Stomach smooth muscle (tissue), 2 donors: ENCODE measurements around the gene PTPRCAP.
"Not testable (repeated sequence)": the region's sequence is repeated elsewhere in the genome, so short reads cannot be mapped to it uniquely, and the experiment has no call there.

Experiments
- H3K27ac ChIP-seq: one replicate; pipeline ENCODE4 v1.7.0; 2013; ENCODE audit warnings: mild to moderate bottlenecking, low read length, inconsistent platforms
- H3K27me3 ChIP-seq, 2 donors: one replicate each; pipeline ENCODE4 v1.7.0; 2013; ENCODE audit warnings: low read length in 2 of 2; ENCODE audit not compliant: insufficient read depth in 2 of 2, control insufficient read depth in 1 of 2
- H3K36me3 ChIP-seq, 2 donors: one replicate each; pipeline ENCODE4 v1.7.0; 2013; ENCODE audit warnings: low read length in 2 of 2; ENCODE audit not compliant: control insufficient read depth in 2 of 2, insufficient read depth in 2 of 2
- H3K4me1 ChIP-seq: one replicate; pipeline ENCODE4 v1.7.0; 2013; ENCODE audit warnings: low read length; ENCODE audit not compliant: control insufficient read depth, insufficient read depth
- H3K4me3 ChIP-seq, 2 donors: one replicate each; pipeline ENCODE4 v1.7.0; 2013; ENCODE audit warnings: low read length in 2 of 2
- H3K9ac ChIP-seq, 2 donors: one replicate each; pipeline ENCODE4 v1.7.0; 2013; ENCODE audit warnings: low read length in 2 of 2, mild to moderate bottlenecking in 1 of 2
- H3K9me3 ChIP-seq, 2 donors: one replicate each; pipeline ENCODE4 v1.7.0; 2013; ENCODE audit warnings: low read length in 2 of 2; ENCODE audit not compliant: control insufficient read depth in 2 of 2
- donor health status: healthy.
- donor health status: Pancreatic carcinoma.

Gene PTPRCAP

DNA sequence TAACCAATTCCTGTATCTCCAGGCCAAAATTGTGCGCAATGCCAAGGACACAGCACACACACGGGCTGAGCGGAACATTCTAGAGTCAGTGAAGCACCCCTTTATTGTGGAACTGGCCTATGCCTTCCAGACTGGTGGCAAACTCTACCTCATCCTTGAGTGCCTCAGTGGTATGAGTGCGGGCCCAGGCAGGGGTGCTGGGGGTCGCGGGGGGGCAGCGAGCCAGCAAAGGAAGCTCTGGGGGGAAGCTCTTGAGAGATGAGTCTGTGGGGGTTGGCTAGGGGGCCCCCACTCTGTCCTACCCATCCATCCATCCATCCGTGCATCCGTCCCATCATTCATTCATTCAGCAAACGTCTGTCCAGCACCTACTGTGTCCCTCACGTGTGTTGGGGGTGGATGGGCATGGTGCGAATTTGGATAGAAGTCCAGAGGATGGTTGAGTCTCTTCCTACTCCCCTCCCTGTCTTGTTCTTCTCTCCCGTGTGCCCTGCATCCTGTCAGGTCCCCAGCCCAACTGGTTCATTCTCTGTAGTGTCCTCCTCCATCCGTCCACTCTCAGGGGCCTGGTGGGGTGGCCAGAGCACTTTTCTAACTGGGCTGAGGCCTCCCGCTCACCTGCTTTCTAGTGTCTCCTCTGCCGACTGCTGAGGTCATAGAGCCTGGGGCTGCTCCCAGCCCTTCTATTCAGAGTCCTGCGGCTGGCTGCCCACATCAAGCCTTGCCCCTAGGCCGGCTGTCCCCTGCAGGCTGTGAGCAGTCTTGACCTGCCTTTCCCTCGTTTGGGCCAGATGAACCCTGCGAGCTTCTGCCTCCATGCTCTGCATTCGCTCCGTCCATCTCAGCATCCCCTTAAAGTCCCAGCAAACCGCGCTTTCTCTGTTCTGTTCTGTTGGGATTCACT, 5.9 kb downstream of the PTPRCAP start:
- Histone ChIP-seq H3K4me1 (peaks cover 30% of the 10 kb centered on the region), H3K4me3 (no peak overlapping the region), H3K36me3 (peaks cover 22 to 30% of the 10 kb centered on the region in 2 donors), H3K27me3 (no peaks in the 10 kb centered on the region), H3K9ac (no peak overlapping the region), H3K9me3 (no peaks in the 10 kb centered on the region), H3K27ac (no peak overlapping the region)

DNA sequence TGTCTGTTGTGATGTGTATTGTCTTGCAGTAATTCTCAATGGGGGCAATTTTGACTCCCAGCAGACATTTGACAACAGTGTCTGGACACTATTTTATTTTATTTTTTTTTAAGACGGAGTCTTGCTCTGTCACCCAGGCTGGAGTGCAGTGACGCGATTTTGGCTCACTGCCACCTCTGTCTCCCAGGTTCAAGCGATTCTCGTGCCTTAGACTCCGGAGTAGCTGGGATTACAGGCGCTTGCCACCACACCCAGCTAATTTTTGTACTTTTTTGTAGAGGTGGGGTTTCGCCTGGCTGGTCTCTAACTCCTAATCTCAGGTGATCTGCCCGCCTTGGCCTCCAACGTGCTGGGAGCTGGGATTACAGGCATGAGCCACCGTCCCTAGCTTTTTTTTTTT, 7.8 kb downstream of the PTPRCAP start:
- peak overlapping the region in 1 of 2 donors; percentile 98 for H3K4me3 ChIP-seq

DNA sequence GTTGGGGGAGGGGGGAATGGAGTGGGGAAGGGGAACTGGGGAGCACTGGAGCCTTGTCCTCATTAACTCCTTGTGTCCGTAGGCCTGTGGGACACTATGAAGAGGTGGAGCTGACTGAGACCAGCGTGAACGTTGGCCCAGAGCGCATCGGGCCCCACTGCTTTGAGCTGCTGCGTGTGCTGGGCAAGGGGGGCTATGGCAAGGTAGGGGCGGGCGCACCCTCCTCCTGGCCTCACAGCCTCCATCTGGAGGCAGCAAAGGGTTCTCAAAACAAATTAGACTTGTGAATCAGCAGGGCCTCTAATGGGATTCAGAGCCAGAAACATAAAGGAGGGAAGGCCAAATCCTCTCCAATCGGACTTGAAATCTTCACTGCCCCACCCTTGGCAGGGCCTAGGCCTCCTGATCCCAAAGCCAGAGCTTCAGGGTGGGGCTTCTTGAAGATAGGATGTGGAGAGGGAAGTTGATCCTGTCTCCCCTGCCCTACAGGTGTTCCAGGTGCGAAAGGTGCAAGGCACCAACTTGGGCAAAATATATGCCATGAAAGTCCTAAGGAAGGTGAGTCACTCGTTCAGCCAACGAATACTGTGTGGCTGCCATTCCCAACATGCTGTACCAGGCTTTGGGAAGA, 8.3 kb downstream of the PTPRCAP start:
- Histone ChIP-seq H3K27ac (peak overlapping the region; percentile 88), H3K4me3 (peak overlapping the region; percentile 96 to 98), H3K9me3 (no peaks in the 10 kb centered on the region), H3K9ac (peak overlapping the region; percentile 98), H3K27me3 (no peaks in the 10 kb centered on the region), H3K4me1 (peaks cover 26% of the 10 kb centered on the region), H3K36me3 (peaks cover 17 to 30% of the 10 kb centered on the region in 2 donors)

More for the DNA sequence above, 7.8 kb downstream of the PTPRCAP start:
- Histone ChIP-seq H3K36me3 (peaks cover 22 to 30% of the 10 kb centered on the region in 2 donors), H3K27ac (no peak overlapping the region), H3K4me1 (peaks cover 26% of the 10 kb centered on the region), H3K27me3 (no peaks in the 10 kb centered on the region), H3K9ac (peak overlapping the region in 1 of 2 donors; percentile 42), H3K9me3 (no peaks in the 10 kb centered on the region)

DNA sequence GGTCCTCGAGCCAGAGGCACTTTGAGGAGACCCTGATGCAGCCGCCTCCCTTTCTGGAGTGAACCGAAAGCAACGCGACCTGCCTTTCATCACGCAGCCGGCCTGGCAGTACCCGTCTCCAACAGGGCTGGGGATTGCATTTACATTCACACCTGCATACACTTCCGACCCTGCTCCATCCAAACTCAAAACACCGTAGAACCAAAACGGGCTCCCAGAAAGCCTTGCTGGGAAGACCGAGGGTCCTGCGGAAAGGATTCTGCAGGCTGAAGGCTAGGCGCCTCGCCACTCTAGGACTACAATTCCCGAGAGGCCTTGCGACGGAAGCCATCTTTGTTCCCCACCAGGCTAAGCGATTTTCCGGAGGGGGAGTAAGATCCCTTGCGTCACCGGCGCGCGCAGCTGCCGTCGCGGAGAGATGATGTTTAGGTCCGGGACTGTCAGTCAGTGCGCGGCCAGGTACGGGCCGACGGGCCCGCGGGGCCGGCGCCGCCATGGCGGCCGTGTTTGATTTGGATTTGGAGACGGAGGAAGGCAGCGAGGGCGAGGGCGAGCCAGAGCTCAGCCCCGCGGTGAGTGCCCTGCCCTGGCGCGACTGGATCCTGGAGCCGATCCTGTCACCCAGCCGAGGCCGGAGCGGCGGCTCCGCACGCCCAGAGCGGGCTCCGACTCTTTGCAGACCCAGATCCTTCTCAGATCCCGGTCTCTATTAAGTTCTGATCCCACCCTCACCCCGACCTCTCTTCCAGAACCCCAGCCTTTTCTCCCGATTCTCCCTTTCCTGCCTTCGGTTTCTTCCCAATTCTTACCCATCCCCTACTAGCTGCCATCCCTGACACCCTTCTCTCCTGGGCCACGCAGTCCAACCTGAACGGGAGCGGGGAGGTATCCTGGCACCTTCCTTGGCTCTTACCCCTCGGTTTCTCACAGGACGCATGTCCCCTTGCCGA, 9.2 kb downstream of the PTPRCAP start, which contains the start of gene RPS6KB2:
Gene RPS6KB2, plus strand, starts transcription at position 443 of the 950 bp plus-strand sequence. Its CDS starts 52 bp downstream, at position 495.
- H3K9me3 ChIP-seq, result no peaks in the 10 kb centered on the region
- no peaks in the 10 kb centered on the region for H3K27me3 ChIP-seq
- peak within 1 kb of the TSS; percentile 96 to 98 for H3K4me3 ChIP-seq
- peaks cover 9 to 24% of the 10 kb centered on the region in 2 donors for H3K36me3 ChIP-seq
- H3K9ac ChIP-seq, result peak within 1 kb of the TSS; percentile 98
- peaks cover 26% of the 10 kb centered on the region for H3K4me1 ChIP-seq
- H3K27ac ChIP-seq, result peak within 1 kb of the TSS; percentile 88

DNA sequence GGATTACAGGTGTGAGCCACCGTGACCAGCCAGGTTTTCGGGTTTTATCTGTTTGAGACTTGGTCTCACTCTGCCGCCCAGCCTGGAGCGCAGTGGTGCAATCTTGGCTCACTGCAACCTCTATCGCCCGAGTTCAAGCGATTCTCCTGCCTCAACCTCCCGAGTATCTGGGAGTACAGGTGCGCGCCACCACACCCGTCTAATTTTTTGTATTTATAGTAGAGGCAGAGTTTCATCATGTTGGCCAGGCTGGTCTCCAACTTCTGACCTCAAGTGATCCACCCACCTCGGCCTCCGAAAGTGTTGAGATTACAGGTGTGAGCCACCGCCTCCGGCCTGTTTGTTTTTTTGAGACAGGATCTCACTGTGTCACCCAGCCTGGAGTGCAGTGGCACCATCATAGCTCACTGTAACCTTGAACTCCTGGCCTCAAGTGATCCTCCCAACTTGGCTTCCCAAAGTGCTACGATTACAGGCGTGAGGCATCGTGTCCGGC, 10.1 kb downstream of the PTPRCAP start:
- H3K9me3 ChIP-seq, H3K27me3 ChIP-seq: not testable (repeated sequence)
- Histone ChIP-seq H3K9ac (peak overlapping the region; percentile 87 to 98), H3K4me3 (peak overlapping the region; percentile 96 to 98), H3K4me1 (peaks cover 26% of the 10 kb centered on the region), H3K36me3 (peaks cover 4 to 16% of the 10 kb centered on the region in 2 donors), H3K27ac (peak overlapping the region; percentile 88)

DNA sequence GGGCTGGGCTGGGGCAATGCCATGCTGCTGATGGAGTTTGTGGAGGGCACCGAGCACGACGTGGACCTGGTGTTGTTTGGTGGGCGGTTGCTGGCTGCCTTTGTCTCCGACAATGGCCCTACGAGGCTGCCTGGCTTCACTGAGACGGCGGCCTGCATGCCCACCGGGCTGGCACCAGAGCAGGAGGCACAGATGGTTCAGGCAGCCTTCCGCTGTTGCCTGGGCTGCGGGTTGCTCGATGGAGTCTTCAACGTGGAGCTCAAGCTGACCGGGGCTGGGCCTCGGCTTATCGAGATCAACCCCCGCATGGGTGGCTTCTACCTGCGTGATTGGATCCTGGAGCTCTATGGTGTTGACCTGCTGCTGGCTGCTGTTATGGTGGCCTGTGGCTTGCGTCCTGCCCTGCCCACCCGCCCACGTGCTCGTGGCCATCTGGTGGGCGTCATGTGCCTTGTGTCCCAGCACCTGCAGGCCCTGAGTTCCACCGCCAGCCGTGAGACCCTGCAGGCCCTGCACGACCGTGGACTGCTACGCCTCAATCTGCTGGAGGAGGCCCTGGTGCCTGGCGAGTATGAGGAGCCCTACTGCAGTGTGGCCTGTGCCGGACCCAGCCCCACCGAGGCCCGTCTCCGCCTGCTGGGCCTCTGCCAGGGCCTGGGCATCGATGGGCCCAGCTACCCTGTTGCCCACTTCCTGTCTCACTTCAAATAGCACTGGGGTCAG, 13.4 kb downstream of the PTPRCAP start:
- no peaks in the 10 kb centered on the region for H3K27me3 ChIP-seq
- no peaks in the 10 kb centered on the region for H3K36me3 ChIP-seq
- H3K27ac ChIP-seq, result no peak overlapping the region
- peaks cover 31% of the 10 kb centered on the region for H3K4me1 ChIP-seq
- no peak overlapping the region for H3K9ac ChIP-seq
- no peak overlapping the region for H3K4me3 ChIP-seq
- H3K9me3 ChIP-seq, result no peaks in the 10 kb centered on the region

DNA sequence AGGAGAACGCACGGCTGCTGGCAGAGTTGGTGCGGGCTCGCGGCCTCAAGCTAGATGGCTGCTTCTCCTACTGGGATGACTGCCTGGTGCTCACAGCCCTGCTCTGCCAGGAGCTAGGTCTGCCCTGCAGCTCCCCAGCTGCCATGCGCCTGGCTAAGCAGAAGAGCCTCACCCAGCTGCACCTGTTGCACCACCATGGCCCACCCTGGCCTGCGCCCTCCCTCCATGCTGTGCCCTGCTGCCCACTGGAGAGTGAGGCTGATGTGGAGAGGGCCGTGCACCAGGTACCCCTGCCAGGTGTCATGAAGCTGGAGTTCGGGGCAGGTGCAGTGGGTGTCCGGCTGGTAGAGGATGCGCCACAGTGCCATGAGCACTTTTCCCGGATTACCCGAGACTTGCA, 14.0 kb downstream of the PTPRCAP start:
- no peaks in the 10 kb centered on the region for H3K36me3 ChIP-seq
- no peak overlapping the region for H3K9ac ChIP-seq
- no peak overlapping the region for H3K27ac ChIP-seq
- H3K4me3 ChIP-seq, result no peak overlapping the region
- no peaks in the 10 kb centered on the region for H3K27me3 ChIP-seq
- no peaks in the 10 kb centered on the region for H3K9me3 ChIP-seq
- H3K4me1 ChIP-seq, result peaks cover 27% of the 10 kb centered on the region

DNA sequence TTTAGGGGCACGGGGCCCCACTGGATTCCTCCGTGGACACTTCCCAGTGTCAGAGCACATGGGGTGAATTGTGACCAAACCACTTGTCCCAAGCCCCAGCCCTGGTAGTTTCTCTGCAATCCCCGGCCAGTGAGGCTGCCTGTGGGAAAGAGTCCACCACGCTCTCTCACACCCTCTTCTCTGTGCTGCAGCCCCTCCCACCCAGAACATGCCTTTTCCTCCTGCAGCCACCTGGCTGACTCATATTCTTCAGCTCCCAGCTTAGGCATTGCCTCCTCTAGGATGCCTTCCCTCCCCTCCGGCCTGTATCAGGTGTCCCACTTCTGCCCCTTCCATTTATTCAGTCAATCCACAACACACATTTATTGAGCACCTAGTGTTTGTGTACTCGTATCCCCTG, 14.6 kb downstream of the PTPRCAP start:
- Histone ChIP-seq H3K9me3 (no peaks in the 10 kb centered on the region), H3K27me3 (no peaks in the 10 kb centered on the region), H3K4me1 (peaks cover 24% of the 10 kb centered on the region), H3K4me3 (no peak overlapping the region), H3K9ac (no peak overlapping the region), H3K27ac (no peak overlapping the region), H3K36me3 (no peaks in the 10 kb centered on the region)

DNA sequence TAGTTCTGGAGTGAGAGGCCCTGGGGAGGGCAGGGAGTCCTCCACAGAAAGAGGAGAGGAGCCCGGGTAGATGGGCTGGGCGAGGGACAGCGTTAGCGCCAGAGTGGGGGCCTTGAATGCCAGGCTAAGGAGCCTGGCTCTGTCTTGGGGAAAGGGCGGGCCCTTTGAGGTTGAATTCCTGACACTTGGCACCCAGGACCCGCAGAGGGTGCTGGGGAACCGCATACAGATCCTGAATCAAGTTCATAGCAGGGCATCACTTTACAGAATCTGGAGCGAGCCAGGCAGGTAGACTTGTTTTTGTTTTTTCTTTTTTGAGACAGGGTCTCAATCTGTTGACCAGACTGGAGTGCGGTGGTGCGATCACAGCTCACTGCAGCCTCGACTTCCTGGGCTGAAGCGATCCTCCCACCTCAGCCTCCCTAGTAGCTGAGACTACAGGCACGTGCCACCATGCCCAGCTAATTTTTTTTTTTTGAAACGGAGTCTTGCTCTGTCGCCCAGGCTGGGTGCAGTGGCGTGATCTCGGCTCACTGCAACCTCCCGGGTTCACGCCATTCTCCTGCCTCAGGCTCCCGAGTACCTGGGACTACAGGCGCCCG, 16.0 kb downstream of the PTPRCAP start:
- Histone ChIP-seq H3K27me3 (no peaks in the 10 kb centered on the region), H3K4me3 (peak overlapping the region; percentile 8 to 80), H3K9ac (no peak overlapping the region), H3K27ac (no peak overlapping the region), H3K9me3 (no peaks in the 10 kb centered on the region), H3K36me3 (no peaks in the 10 kb centered on the region), H3K4me1 (peaks cover 22% of the 10 kb centered on the region)
